Endodermal cell (in vitro differentiated cells): Measurements from ENCODE around the gene MMD. TPM values are rescaled to one million over a fixed set of nuclear protein-coding genes. Genes with fewer than 3 reads are reported as not detected.

Experiments
- DNase-seq: peaks from one replicate; pipeline ENCODE4 v3.0.0-alpha.2; 2017
- H3K27ac ChIP-seq: 2 replicates; pipeline ENCODE4 v1.5.1; 2013; ENCODE audit warnings: mild to moderate bottlenecking, low read depth, low read length, moderate library complexity
- H3K27me3 ChIP-seq: 2 replicates; pipeline ENCODE4 v1.6.1; 2013; ENCODE audit warnings: mild to moderate bottlenecking, low read length, moderate library complexity; ENCODE audit not compliant: insufficient read depth, control insufficient read depth, poor library complexity, severe bottlenecking
- H3K36me3 ChIP-seq: 2 replicates; pipeline ENCODE4 v1.7.0; 2013; ENCODE audit warnings: mild to moderate bottlenecking, low read length, moderate library complexity; ENCODE audit not compliant: control insufficient read depth, insufficient read depth
- H3K4me1 ChIP-seq: one replicate; pipeline ENCODE4 v1.7.0; 2013; ENCODE audit warnings: low read length; ENCODE audit not compliant: control insufficient read depth, insufficient read depth
- H3K4me3 ChIP-seq: 2 replicates; pipeline ENCODE4 v1.5.1; 2013; ENCODE audit warnings: mild to moderate bottlenecking, low read length, moderate library complexity
- H3K9ac ChIP-seq: 2 replicates; pipeline ENCODE4 v1.6.1; 2013; ENCODE audit warnings: mild to moderate bottlenecking, low read length, moderate library complexity; ENCODE audit not compliant: poor library complexity, severe bottlenecking; ENCODE audit errors: extremely low read depth
- H3K9me3 ChIP-seq: 2 replicates; pipeline ENCODE4 v1.6.1; 2013; ENCODE audit warnings: mild to moderate bottlenecking, low read length, moderate library complexity; ENCODE audit not compliant: control insufficient read depth
- H3K27ac Mint-ChIP-seq: 2 replicates; pipeline ENCODE4 v1.8.0; 2020; ENCODE audit warnings: mixed read lengths
- H3K27me3 Mint-ChIP-seq: 2 replicates; pipeline ENCODE4 v1.8.0; 2021; ENCODE audit warnings: mild to moderate bottlenecking, mixed read lengths; ENCODE audit not compliant: insufficient read depth
- H3K36me3 Mint-ChIP-seq: 2 replicates; pipeline ENCODE4 v1.8.0; 2020; ENCODE audit warnings: low read depth, mixed read lengths
- H3K4me1 Mint-ChIP-seq: 2 replicates; pipeline ENCODE4 v1.8.0; 2020; ENCODE audit warnings: mixed read lengths
- H3K4me3 Mint-ChIP-seq: 2 replicates; pipeline ENCODE4 v1.8.0; 2020; ENCODE audit warnings: mild to moderate bottlenecking, moderate library complexity, mixed read lengths
- H3K9me3 Mint-ChIP-seq: 2 replicates; pipeline ENCODE4 v1.8.0; 2020; ENCODE audit warnings: mild to moderate bottlenecking, mixed read lengths
- WGBS, 2 experiments: methylation state at CpG; one replicate each; pipeline versions ENCODE4 v1.1.5 to v1.1.7; 2013; ENCODE audit warnings: missing lambda C conversion rate in 2 of 2, mixed read lengths in 1 of 2; ENCODE audit not compliant: insufficient coverage in 1 of 2, insufficient read length in 1 of 2; 5-methylcytosine and 5-hydroxymethylcytosine counted together
- total RNA-seq, 2 donors: library from RNA; stranded (reverse); fragmentation: NEBNext Ultra II Directional in 1 of 2; extraction: Animal tissue kit (Norgen Biotek cat#: 25700) in 1 of 2; gene quantifications; 2 replicates in 1 of 2; 3 replicates in 1 of 2; pipeline ENCODE4 v1.2.1, GENCODE V29; 2021
- TF ChIP-seq, protein P1 (sequence below): fragments of 200-600 bp; sonication (generic); conservative IDR thresholded peaks from 2 replicates; pipeline ENCODE4 v1.5.0; 2021; ENCODE audit warnings: antibody characterized with exemption, mild to moderate bottlenecking

The MMD gene
- total RNA-seq, 2 donors from 2014 or later, result 40.1 to 40.2 TPM

GRCh38 chr17:55463600-55463999 lies 42.0 kb upstream of the MMD start:
- H3K36me3 ChIP-seq, result no peaks in the 10 kb centered on the region
- TF ChIP-seq, protein P1, sequence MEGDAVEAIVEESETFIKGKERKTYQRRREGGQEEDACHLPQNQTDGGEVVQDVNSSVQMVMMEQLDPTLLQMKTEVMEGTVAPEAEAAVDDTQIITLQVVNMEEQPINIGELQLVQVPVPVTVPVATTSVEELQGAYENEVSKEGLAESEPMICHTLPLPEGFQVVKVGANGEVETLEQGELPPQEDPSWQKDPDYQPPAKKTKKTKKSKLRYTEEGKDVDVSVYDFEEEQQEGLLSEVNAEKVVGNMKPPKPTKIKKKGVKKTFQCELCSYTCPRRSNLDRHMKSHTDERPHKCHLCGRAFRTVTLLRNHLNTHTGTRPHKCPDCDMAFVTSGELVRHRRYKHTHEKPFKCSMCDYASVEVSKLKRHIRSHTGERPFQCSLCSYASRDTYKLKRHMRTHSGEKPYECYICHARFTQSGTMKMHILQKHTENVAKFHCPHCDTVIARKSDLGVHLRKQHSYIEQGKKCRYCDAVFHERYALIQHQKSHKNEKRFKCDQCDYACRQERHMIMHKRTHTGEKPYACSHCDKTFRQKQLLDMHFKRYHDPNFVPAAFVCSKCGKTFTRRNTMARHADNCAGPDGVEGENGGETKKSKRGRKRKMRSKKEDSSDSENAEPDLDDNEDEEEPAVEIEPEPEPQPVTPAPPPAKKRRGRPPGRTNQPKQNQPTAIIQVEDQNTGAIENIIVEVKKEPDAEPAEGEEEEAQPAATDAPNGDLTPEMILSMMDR, result no peak
- H3K36me3 Mint-ChIP-seq, result peaks cover 8% of the 10 kb centered on the region

GRCh38 chr17:55462711-55463110 lies 41.1 kb upstream of the MMD start:
- H3K4me1 Mint-ChIP-seq, result peaks cover 23% of the 10 kb centered on the region
- no peak overlapping the region for H3K9ac ChIP-seq
- TF ChIP-seq, protein P1, result no peak
- no peak overlapping the region for H3K27ac ChIP-seq
- no peak overlapping the region for H3K4me3 Mint-ChIP-seq
- peaks cover 1% of the 10 kb centered on the region for H3K36me3 Mint-ChIP-seq
- H3K36me3 ChIP-seq, result no peaks in the 10 kb centered on the region
- H3K4me3 ChIP-seq, result no peak overlapping the region
- H3K27me3 Mint-ChIP-seq, result no peaks in the 10 kb centered on the region
- no peaks in the 10 kb centered on the region for H3K27me3 ChIP-seq
- H3K9me3 ChIP-seq, result peaks cover 2% of the 10 kb centered on the region
- DNase-seq, result no peak
- H3K27ac Mint-ChIP-seq, result no peak overlapping the region
- H3K4me1 ChIP-seq, result no peaks in the 10 kb centered on the region
- peaks cover 6% of the 10 kb centered on the region for H3K9me3 Mint-ChIP-seq

More at GRCh38 chr17:55463600-55463999, 42.0 kb upstream of the MMD start:
- Mint-ChIP-seq H3K27me3 (no peaks in the 10 kb centered on the region), H3K4me3 (no peak overlapping the region), H3K4me1 (peaks cover 23% of the 10 kb centered on the region), H3K9me3 (peaks cover 15% of the 10 kb centered on the region), H3K27ac (no peak overlapping the region)
- no peak overlapping the region for H3K9ac ChIP-seq
- 93 to 100% methylated on average over 1 to 2 of the region's 2 CpGs for WGBS, 2 experiments
- H3K4me3 ChIP-seq, result no peak overlapping the region
- H3K27ac ChIP-seq, result no peak overlapping the region
- peaks cover 4% of the 10 kb centered on the region for H3K9me3 ChIP-seq
- DNase-seq, result no peak
- no peaks in the 10 kb centered on the region for H3K27me3 ChIP-seq
- no peaks in the 10 kb centered on the region for H3K4me1 ChIP-seq

GRCh38 chr17:55462234-55462633 lies 40.6 kb upstream of the MMD start:
- WGBS, 2 experiments, result 90 to 100% methylated on average over 1 of the region's 1 CpG
- Histone ChIP-seq H3K9me3 (no peaks in the 10 kb centered on the region), H3K27me3 (no peaks in the 10 kb centered on the region), H3K4me3 (no peak overlapping the region), H3K4me1 (no peaks in the 10 kb centered on the region), H3K36me3 (no peaks in the 10 kb centered on the region), H3K27ac (no peak overlapping the region), H3K9ac (no peak overlapping the region)
- Mint-ChIP-seq H3K27ac (no peak overlapping the region), H3K36me3 (no peaks in the 10 kb centered on the region), H3K9me3 (peaks cover 4% of the 10 kb centered on the region), H3K4me1 (peaks cover 23% of the 10 kb centered on the region), H3K4me3 (no peak overlapping the region), H3K27me3 (no peaks in the 10 kb centered on the region)
- no peak for DNase-seq
- TF ChIP-seq, protein P1, result no peak
